IMR-90 (cell line): ENCODE results near the gene ZNF662. TPM values are rescaled to one million over a fixed set of nuclear protein-coding genes. Genes with fewer than 3 reads are reported as not detected.

Experiments used
- ATAC-seq: fragments of 200-7000 bp; cut with Tn5 transposase; 2 replicates; pipeline ENCODE4 v1.9.1; 2020; ENCODE audit warnings: low read depth, mild to moderate bottlenecking, moderate library complexity
- BruUV-seq: library from RNA; stranded (reverse); fragments of 400-500 nt; replicated peaks from 2 replicates; lab custom pipeline; 2021; lab: Mats Ljungman, UMichigan
- CTCF ChIA-PET: fragments of 300-600 bp; formaldehyde crosslinking; extraction: SDS; loops from one replicate; lab custom pipeline; 2021; ENCODE audit warnings: antibody characterized with exemption; lab: Yijun Ruan, JAX
- POLR2A ChIA-PET: fragments of 300-600 bp; sonication (Branson Sonifier 250); formaldehyde crosslinking; loops from one replicate; lab custom pipeline; 2022; ENCODE audit warnings: antibody characterized with exemption; ENCODE audit not compliant: unreplicated experiment; lab: Charles Lee
- DNase-seq: peaks from one replicate; pipeline ENCODE4 v3.0.0; 2013
- H2AFZ ChIP-seq: replicated peaks from 2 replicates; pipeline ENCODE3; 2013; ENCODE audit warnings: low read length, mild to moderate bottlenecking; ENCODE audit not compliant: poor library complexity
- H2AK5ac ChIP-seq: 2 replicates; pipeline ENCODE4 v1.6.1; 2013; ENCODE audit warnings: low read depth, low read length, inconsistent platforms
- H2AK9ac ChIP-seq: replicated peaks from 2 replicates; pipeline ENCODE3; 2013; ENCODE audit warnings: mild to moderate bottlenecking, low read depth, low read length, moderate library complexity; ENCODE audit not compliant: poor library complexity
- H2BK120ac ChIP-seq: 2 replicates; pipeline ENCODE4 v1.6.1; 2013; ENCODE audit warnings: low read depth, low read length, inconsistent platforms
- H2BK15ac ChIP-seq: 3 replicates; pipeline ENCODE4 v1.6.1; 2013; ENCODE audit warnings: low read depth, low read length, inconsistent platforms
- H2BK20ac ChIP-seq: 2 replicates; pipeline ENCODE4 v1.6.1; 2013; ENCODE audit warnings: low read depth, mild to moderate bottlenecking, inconsistent platforms, low read length, moderate library complexity
- H2BK5ac ChIP-seq: 2 replicates; pipeline ENCODE4 v1.6.1; 2013; ENCODE audit warnings: mild to moderate bottlenecking, low read depth, low read length, inconsistent platforms; ENCODE audit not compliant: poor library complexity, severe bottlenecking
- H3K14ac ChIP-seq: replicated peaks from 2 replicates; pipeline ENCODE4 v1.6.1; 2013; ENCODE audit warnings: low read depth, low read length, inconsistent platforms
- H3K18ac ChIP-seq: 2 replicates; pipeline ENCODE4 v1.6.1; 2013; ENCODE audit warnings: low read depth, low read length, control low read depth
- H3K23ac ChIP-seq: 2 replicates; pipeline ENCODE4 v1.6.1; 2013; ENCODE audit warnings: low read depth, low read length, inconsistent platforms
- H3K27ac ChIP-seq: 2 replicates; pipeline ENCODE4 v1.5.1; 2013; ENCODE audit warnings: mild to moderate bottlenecking, control low read depth, low read length; ENCODE audit not compliant: insufficient read depth
- H3K27me3 ChIP-seq: 2 replicates; pipeline ENCODE4 v1.6.1; 2013; ENCODE audit warnings: low read length; ENCODE audit not compliant: control insufficient read depth, insufficient read depth
- H3K36me3 ChIP-seq: 2 replicates; pipeline ENCODE4 v1.6.1; 2013; ENCODE audit warnings: low read length, mixed read lengths; ENCODE audit not compliant: control insufficient read depth, insufficient read depth
- H3K4ac ChIP-seq: 2 replicates; pipeline ENCODE4 v1.6.1; 2013; ENCODE audit warnings: low read depth, low read length, inconsistent platforms
- H3K4me1 ChIP-seq: 2 replicates; pipeline ENCODE4 v1.6.1; 2013; ENCODE audit warnings: low read length, mixed read lengths; ENCODE audit not compliant: control insufficient read depth, insufficient read depth
- H3K4me2 ChIP-seq: 2 replicates; pipeline ENCODE4 v1.6.1; 2013; ENCODE audit warnings: low read depth, mild to moderate bottlenecking, control low read depth, low read length, moderate library complexity
- H3K4me3 ChIP-seq: 2 replicates; pipeline ENCODE4 v1.5.1; 2013; ENCODE audit warnings: low read depth, mild to moderate bottlenecking, control low read depth, low read length, moderate library complexity; ENCODE audit not compliant: insufficient read depth
- H3K56ac ChIP-seq: 2 replicates; pipeline ENCODE4 v1.6.1; 2013; ENCODE audit warnings: low read length, inconsistent platforms; ENCODE audit not compliant: insufficient read depth; ENCODE audit errors: extremely low read depth
- H3K79me1 ChIP-seq, 2 experiments: 2 replicates each; pipeline ENCODE4 v1.6.1; 2013; ENCODE audit warnings: low read length in 2 of 2, inconsistent platforms in 1 of 2, low read depth in 1 of 2
- H3K9ac ChIP-seq: 2 replicates; pipeline ENCODE4 v1.6.1; 2013; ENCODE audit warnings: low read depth, low read length, control low read depth
- H3K9me1 ChIP-seq: 2 replicates; pipeline ENCODE4 v1.6.1; 2013; ENCODE audit warnings: low read length, inconsistent platforms; ENCODE audit not compliant: insufficient read depth
- H3K9me3 ChIP-seq: 2 replicates; pipeline ENCODE4 v1.6.1; 2013; ENCODE audit warnings: low read length; ENCODE audit not compliant: control insufficient read depth, insufficient read depth
- H4K20me1 ChIP-seq: 2 replicates; pipeline ENCODE4 v1.6.1; 2013; ENCODE audit warnings: low read length, inconsistent platforms; ENCODE audit not compliant: insufficient read depth
- H4K5ac ChIP-seq: 2 replicates; pipeline ENCODE4 v1.6.1; 2013; ENCODE audit warnings: mild to moderate bottlenecking, low read depth, low read length, control low read depth
- H4K8ac ChIP-seq, 2 experiments: 2 replicates each; pipeline ENCODE4 v1.6.1; 2013; ENCODE audit warnings: low read depth in 2 of 2, low read length in 2 of 2, control low read depth in 1 of 2, inconsistent platforms in 1 of 2
- H4K91ac ChIP-seq: 2 replicates; pipeline ENCODE4 v1.6.1; 2013; ENCODE audit warnings: low read depth, low read length, inconsistent platforms; ENCODE audit not compliant: insufficient read depth
- BHLHE40 ChIP-seq: fragments of 150-350 bp; IDR thresholded peaks from 2 replicates; pipeline ENCODE4 v1.6.1; 2016; ENCODE audit warnings: mild to moderate bottlenecking, low read depth, low read length
- MAFK ChIP-seq: IDR thresholded peaks from 2 replicates; pipeline ENCODE4 v1.6.1; 2012; ENCODE audit warnings: low read depth, low read length, improper control_type of control experiment
- MAZ ChIP-seq: IDR thresholded peaks from 2 replicates; pipeline ENCODE4 v1.6.1; 2012; ENCODE audit warnings: low read depth, mild to moderate bottlenecking, low read length, improper control_type of control experiment, moderate library complexity, borderline replicate concordance
- MXI1 ChIP-seq: IDR thresholded peaks from 2 replicates; pipeline ENCODE4 v1.6.1; 2012; ENCODE audit warnings: low read depth, mild to moderate bottlenecking, low read length, moderate library complexity, borderline replicate concordance
- RAD21 ChIP-seq: IDR thresholded peaks from 2 replicates; pipeline ENCODE4 v1.6.1; 2012; ENCODE audit warnings: low read length, improper control_type of control experiment
- WGBS, 2 experiments: methylation state at CpG; one replicate each; pipeline versions ENCODE4 v1.1.5 to v1.1.7; 2013; ENCODE audit warnings: missing lambda C conversion rate in 2 of 2; ENCODE audit not compliant: insufficient read length in 1 of 2; ENCODE audit errors: extremely low coverage in 2 of 2; 5-methylcytosine and 5-hydroxymethylcytosine counted together
- dilution Hi-C: fragments of 300-500 bp; cut with HindIII; formaldehyde crosslinking; loops from one replicate; pipeline ENCODE4 v1.14.3; 2018; ENCODE audit warnings: low sequenced_read_pairs; ENCODE audit not compliant: unreplicated experiment
- in situ Hi-C: fragments of 300-500 bp; cut with MboI; formaldehyde crosslinking; loops from 3 replicates; pipeline ENCODE4 v1.14.3; 2019; ENCODE audit warnings: low sequenced_read_pairs, inconsistent platforms, mixed read lengths
- intact Hi-C: fragments of 100-400 bp; cut with micrococcal nuclease; formaldehyde crosslinking; loops from 2 replicates; pipeline ENCODE4 v1.10.0; 2022
- polyA plus RNA-seq, 3 experiments: library from polyadenylated mRNA; depleted of rRNA; stranded (reverse); fragments of >200 nt; gene quantifications; 2 replicates each; pipeline ENCODE4 v1.2.3, GENCODE V29; 2012; ENCODE audit warnings: low replicate concordance in 1 of 3
- total RNA-seq: library from RNA; depleted of rRNA; stranded (reverse); fragments of >200 nt; gene quantifications from 2 replicates; pipeline ENCODE4 v1.2.3, GENCODE V29; 2012
- TF ChIP-seq, protein P1 (sequence below): fragments of 150-350 bp; IDR thresholded peaks from 2 replicates; pipeline ENCODE4 v1.6.1; 2016; ENCODE audit warnings: low read depth, mild to moderate bottlenecking, low read length, moderate library complexity, borderline replicate concordance

ZNF662 gene
- total and polyA plus RNA-seq, 2 of the 4 experiments (the other 2 are of a cell fraction) = 0.29 to 0.54 TPM

GRCh38 chr3:42876940-42877720, 28.8 kb upstream of the ZNF662 start (continued):
- no peak for TF ChIP-seq MAFK

DNA sequence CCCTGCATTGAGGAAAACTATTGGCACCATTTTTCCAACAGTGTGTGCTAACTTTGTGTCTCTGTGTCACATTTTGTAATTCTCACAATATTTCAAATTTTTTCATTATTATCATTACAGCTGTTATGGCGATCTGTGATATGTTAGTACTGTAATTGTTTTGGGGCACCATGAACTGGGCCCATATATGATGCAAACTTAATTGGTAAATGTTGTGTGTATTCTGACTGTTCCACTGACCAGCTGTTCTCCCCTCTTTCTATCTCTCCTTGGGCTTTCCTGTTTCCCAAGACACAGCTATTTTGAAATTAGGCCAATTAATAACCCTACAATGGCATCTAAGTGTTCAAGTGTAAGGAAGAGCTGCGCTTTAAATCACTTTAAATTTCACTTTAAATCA, 28.1 kb upstream of the ZNF662 start:
- Histone ChIP-seq H2AFZ (no peak overlapping the region), H3K79me1 (no peaks in the 10 kb centered on the region), H3K9me1 (no peaks in the 10 kb centered on the region; the same call in 1 of the 2 replicates), H2BK120ac (no peak overlapping the region), H3K4me2 (no peak overlapping the region), H3K18ac (no peak overlapping the region), H2BK5ac (no peak overlapping the region), H2BK20ac (no peak overlapping the region), H3K4ac (no peak overlapping the region), H3K9me3 (no peaks in the 10 kb centered on the region), H4K20me1 (no peaks in the 10 kb centered on the region), H3K4me3 (no peak overlapping the region), H3K36me3 (no peaks in the 10 kb centered on the region), H2AK9ac (no peak overlapping the region), H3K27me3 (peaks cover 12% of the 10 kb centered on the region), H4K91ac (no peak overlapping the region), H4K5ac (no peak overlapping the region), H3K56ac (no peak overlapping the region), H3K4me1 (no peaks in the 10 kb centered on the region), H3K14ac (no peak overlapping the region), H3K27ac (no peak overlapping the region), H4K8ac (no peak overlapping the region), H3K23ac (no peak overlapping the region), H3K9ac (no peak overlapping the region), H2BK15ac (no peak overlapping the region), H2AK5ac (no peak overlapping the region)
- ATAC-seq (no peak), DNase-seq (no peak)
- POLR2A ChIA-PET = no interaction called here
- BruUV-seq = no TSS peak
- WGBS, 2 experiments = no CpG with 5 or more reads among the region's 2 CpGs
- intact Hi-C loops = no loop called here
- in situ Hi-C loops = loop anchor here (10.0 kb wide), 1 partner anchor 93 kb away; no protein-coding TSS in a partner anchor
- TF ChIP-seq, protein P1, sequence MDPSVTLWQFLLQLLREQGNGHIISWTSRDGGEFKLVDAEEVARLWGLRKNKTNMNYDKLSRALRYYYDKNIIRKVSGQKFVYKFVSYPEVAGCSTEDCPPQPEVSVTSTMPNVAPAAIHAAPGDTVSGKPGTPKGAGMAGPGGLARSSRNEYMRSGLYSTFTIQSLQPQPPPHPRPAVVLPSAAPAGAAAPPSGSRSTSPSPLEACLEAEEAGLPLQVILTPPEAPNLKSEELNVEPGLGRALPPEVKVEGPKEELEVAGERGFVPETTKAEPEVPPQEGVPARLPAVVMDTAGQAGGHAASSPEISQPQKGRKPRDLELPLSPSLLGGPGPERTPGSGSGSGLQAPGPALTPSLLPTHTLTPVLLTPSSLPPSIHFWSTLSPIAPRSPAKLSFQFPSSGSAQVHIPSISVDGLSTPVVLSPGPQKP = no peak
- TF ChIP-seq MAZ (no peak), BHLHE40 (no peak), MAFK (no peak), MXI1 (no peak), RAD21 (no peak)
- dilution Hi-C loops = no loop called here
- CTCF ChIA-PET = no interaction called here
